Ishikawa (cell line): Measurements from ENCODE around the gene RIT1.

Experiments used
- CEBPB ChIP-seq: IDR thresholded peaks from 2 replicates; pipeline ENCODE4 v1.6.1; 2012
- CREB1 ChIP-seq: IDR thresholded peaks from 2 replicates; pipeline ENCODE4 v1.6.1; 2012; ENCODE audit warnings: low read depth
- EGR1 ChIP-seq: IDR thresholded peaks from 2 replicates; pipeline ENCODE4 v1.6.1; 2012
- EP300 ChIP-seq: IDR thresholded peaks from 2 replicates; pipeline ENCODE4 v1.6.1; 2012; ENCODE audit warnings: borderline replicate concordance
- MAX ChIP-seq: IDR thresholded peaks from 2 replicates; pipeline ENCODE4 v1.6.1; 2012
- NFIC ChIP-seq: IDR thresholded peaks from 2 replicates; pipeline ENCODE4 v1.6.1; 2012
- RAD21 ChIP-seq: IDR thresholded peaks from 2 replicates; pipeline ENCODE4 v1.6.1; 2012; ENCODE audit warnings: low read depth
- REST ChIP-seq: IDR thresholded peaks from 2 replicates; pipeline ENCODE4 v1.6.1; 2012; ENCODE audit warnings: low read depth, mild to moderate bottlenecking
- TAF1 ChIP-seq: IDR thresholded peaks from 2 replicates; pipeline ENCODE4 v1.6.1; 2012; ENCODE audit warnings: low read depth, mild to moderate bottlenecking
- TCF12 ChIP-seq: IDR thresholded peaks from 2 replicates; pipeline ENCODE4 v1.6.1; 2012; ENCODE audit warnings: low read depth
- YY1 ChIP-seq: IDR thresholded peaks from 2 replicates; pipeline ENCODE4 v1.6.1; 2012; ENCODE audit warnings: low read depth
- ZBTB7A ChIP-seq: IDR thresholded peaks from 2 replicates; pipeline ENCODE4 v1.6.1; 2012; ENCODE audit warnings: low read depth
- TF ChIP-seq, protein P1 (sequence below): IDR thresholded peaks from 2 replicates; pipeline ENCODE4 v1.6.1; 2012

DNA sequence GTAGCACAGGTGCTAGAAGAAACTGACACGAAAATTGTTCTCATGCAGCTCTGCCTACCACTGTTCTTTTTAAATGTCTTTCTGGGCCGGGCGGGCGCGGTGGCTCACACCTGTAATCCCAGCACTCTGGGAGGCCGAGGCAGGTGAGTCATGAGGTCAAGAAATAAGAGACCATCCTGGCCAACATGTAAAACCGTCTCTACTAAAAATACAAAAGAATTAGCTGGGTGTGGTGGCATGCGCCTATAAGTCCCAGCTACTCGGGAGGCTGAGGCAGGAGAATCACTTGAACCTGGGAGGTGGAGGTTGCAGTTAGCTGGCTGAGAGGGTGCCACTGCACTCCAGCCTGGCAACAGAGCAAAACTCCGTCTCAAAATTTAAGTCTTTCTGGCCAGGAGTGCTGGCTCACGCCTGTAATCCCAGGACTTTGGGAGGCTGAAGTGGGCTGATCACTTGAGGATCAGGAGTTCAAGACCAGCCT lies 947 bp upstream of the RIT1 start:
- TF ChIP-seq TAF1 (no peak), CEBPB (no peak), RAD21 (no peak), REST (no peak), MAX (no peak), YY1 (no peak), EP300 (no peak), CREB1 (no peak), NFIC (no peak), EGR1 (no peak), ZBTB7A (no peak), TCF12 (no peak)
- TF ChIP-seq, protein P1, sequence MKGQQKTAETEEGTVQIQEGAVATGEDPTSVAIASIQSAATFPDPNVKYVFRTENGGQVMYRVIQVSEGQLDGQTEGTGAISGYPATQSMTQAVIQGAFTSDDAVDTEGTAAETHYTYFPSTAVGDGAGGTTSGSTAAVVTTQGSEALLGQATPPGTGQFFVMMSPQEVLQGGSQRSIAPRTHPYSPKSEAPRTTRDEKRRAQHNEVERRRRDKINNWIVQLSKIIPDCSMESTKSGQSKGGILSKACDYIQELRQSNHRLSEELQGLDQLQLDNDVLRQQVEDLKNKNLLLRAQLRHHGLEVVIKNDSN, result no peak
